ENCODE results near the gene COL4A1. TPM values are rescaled to one million over a fixed set of nuclear protein-coding genes. Genes with fewer than 3 reads are reported as not detected.

The COL4A1 gene
- total RNA-seq, 6 donors from 2014 or later = 81.7 to 309 (median 167) TPM

DNA sequence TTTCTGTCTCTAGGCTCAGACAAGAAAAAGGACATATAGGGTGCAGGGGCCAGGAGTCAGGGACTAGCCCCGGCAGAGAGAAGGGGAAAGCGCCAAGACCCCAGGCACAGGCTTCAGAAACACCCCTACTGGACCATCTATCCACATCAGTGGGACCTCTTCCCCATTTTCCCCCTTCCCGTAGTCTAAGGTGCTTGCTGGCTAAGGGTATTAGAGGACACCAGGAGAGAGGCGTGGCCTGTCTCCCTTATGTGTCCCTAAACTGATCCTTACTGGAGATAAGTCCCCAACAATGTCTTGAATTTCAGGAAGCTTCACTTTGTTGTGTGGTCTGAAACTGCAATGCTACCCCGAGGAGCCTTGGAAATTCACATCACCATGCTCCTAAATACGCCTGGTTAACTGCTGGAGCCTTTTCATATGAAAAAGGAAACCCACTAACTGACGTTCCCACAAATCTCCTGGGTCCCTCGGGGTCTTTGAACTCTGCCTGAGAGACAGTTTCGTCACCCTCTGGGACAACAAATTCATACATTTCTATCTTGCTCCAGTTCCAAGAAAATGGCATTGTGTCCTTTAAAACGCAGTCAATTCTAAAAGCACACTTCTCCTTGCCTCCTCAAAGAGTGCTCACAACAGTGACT is 197.7 kb downstream of the COL4A1 start:
- no peak overlapping the region for H3K27ac ChIP-seq
- no peak overlapping the region for H3K4me3 ChIP-seq
- H3K36me3 ChIP-seq = no peaks in the 10 kb centered on the region
- WGBS, 2 donors = 56 to 61% methylated on average over 10 of the region's 10 CpGs
- H3K9me3 ChIP-seq = no peaks in the 10 kb centered on the region
- TF ChIP-seq POLR2A (IDR thresholded peaks at IDR 0.05) (no peak), POLR2AphosphoS5 (IDR thresholded peaks at IDR 0.05) (no peak), EP300 (IDR thresholded peaks at IDR 0.05) (no peak)
- TF ChIP-seq, protein P1, sequence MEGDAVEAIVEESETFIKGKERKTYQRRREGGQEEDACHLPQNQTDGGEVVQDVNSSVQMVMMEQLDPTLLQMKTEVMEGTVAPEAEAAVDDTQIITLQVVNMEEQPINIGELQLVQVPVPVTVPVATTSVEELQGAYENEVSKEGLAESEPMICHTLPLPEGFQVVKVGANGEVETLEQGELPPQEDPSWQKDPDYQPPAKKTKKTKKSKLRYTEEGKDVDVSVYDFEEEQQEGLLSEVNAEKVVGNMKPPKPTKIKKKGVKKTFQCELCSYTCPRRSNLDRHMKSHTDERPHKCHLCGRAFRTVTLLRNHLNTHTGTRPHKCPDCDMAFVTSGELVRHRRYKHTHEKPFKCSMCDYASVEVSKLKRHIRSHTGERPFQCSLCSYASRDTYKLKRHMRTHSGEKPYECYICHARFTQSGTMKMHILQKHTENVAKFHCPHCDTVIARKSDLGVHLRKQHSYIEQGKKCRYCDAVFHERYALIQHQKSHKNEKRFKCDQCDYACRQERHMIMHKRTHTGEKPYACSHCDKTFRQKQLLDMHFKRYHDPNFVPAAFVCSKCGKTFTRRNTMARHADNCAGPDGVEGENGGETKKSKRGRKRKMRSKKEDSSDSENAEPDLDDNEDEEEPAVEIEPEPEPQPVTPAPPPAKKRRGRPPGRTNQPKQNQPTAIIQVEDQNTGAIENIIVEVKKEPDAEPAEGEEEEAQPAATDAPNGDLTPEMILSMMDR (IDR thresholded peaks at IDR 0.05) = no peak
- H3K4me1 ChIP-seq = peaks cover 0 to 11% (median 2%) of the 10 kb centered on the region in 4 donors
- H3K27me3 ChIP-seq = no peaks in the 10 kb centered on the region
- DNase-seq (no peak), ATAC-seq (ENCODE audit: low FRiP score in 2 of 2) (no peak)

DNA sequence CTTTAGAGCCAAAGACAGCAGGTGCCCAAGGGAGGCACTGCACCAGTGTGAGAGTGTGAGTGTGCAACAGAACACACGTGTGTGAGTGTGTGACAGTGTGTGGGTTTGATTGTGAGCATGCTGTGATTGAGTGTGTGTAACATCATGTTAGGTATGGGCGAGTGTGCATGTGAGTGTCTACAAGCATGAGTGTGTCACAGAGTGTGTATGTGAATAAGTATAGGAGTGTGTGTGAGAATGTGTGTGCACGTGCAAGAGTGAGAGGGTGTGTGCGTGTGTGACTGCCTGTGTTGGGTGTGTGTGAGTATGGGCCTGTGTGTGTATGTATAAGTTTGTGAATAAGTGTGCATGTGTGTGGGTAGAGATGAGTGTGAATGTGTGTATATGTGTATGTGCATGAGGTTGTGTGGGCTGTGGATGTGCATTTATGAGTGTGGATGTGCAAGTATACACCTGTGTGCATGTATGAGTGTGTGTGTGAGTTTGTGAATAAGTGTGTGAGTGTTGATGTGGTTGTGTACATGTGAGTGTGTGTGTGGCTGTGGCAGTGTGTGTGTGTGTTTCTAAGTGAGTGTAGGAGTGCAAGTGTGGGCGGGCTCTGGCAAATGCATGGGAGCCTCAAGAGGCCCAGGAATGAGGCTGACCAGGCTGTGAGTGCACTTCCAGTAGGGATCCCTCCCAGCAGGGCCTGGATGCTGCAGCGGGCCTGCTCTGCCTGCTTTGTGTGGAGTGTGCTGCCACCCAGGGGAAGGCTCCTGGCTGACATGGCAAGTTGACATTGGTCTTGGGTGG is 198.4 kb downstream of the COL4A1 start:
- H3K4me1 ChIP-seq = peaks cover 0 to 11% (median 2%) of the 10 kb centered on the region in 4 donors
- TF ChIP-seq POLR2AphosphoS5 (IDR thresholded peaks at IDR 0.05) (no peak), EP300 (IDR thresholded peaks at IDR 0.05) (no peak), POLR2A (IDR thresholded peaks at IDR 0.05) (no peak)
- TF ChIP-seq, protein P1 (IDR thresholded peaks at IDR 0.05) = peak; percentile 47 to 80 (median 66)
- no peak overlapping the region for H3K27ac ChIP-seq
- H3K4me3 ChIP-seq = no peak overlapping the region
- no peaks in the 10 kb centered on the region for H3K27me3 ChIP-seq
- H3K9me3 ChIP-seq = no peaks in the 10 kb centered on the region
- 73 to 75% methylated on average over 6 of the region's 6 CpGs for WGBS, 2 donors
- ATAC-seq (ENCODE audit: low FRiP score in 2 of 2) (peak; percentile 87), DNase-seq (peak; percentile 63 to 74)
- no peaks in the 10 kb centered on the region for H3K36me3 ChIP-seq

GRCh38 chr13:110107568-110108347 is 199.2 kb downstream of the COL4A1 start:
- Histone ChIP-seq H3K9me3 (no peaks in the 10 kb centered on the region), H3K27ac (no peak overlapping the region), H3K4me3 (no peak overlapping the region)

GRCh38 chr13:110106726-110107125 is 200.2 kb downstream of the COL4A1 start:
- H3K27ac ChIP-seq = no peak overlapping the region
- ATAC-seq (ENCODE audit: low FRiP score in 2 of 2) (no peak), DNase-seq (no peak)
- H3K4me3 ChIP-seq = no peak overlapping the region
- H3K36me3 ChIP-seq = no peaks in the 10 kb centered on the region
- peaks cover 0 to 11% (median 2%) of the 10 kb centered on the region in 4 donors for H3K4me1 ChIP-seq
- WGBS, 2 donors = 61 to 78% methylated on average over 7 of the region's 7 CpGs
- H3K27me3 ChIP-seq = no peaks in the 10 kb centered on the region
- TF ChIP-seq EP300 (IDR thresholded peaks at IDR 0.05) = no peak
- no peak for TF ChIP-seq POLR2AphosphoS5 (IDR thresholded peaks at IDR 0.05)
- TF ChIP-seq POLR2A (IDR thresholded peaks at IDR 0.05) = no peak
- TF ChIP-seq, protein P1 (IDR thresholded peaks at IDR 0.05) = no peak
- H3K9me3 ChIP-seq = peaks cover 0 to 3% (median 0%) of the 10 kb centered on the region in 4 donors

More at GRCh38 chr13:110107568-110108347, 199.2 kb downstream of the COL4A1 start:
- WGBS, 2 donors = 78 to 88% methylated on average over 15 to 22 of the region's 22 CpGs
- TF ChIP-seq, protein P1 (IDR thresholded peaks at IDR 0.05) = peak in 2 of 6 experiments; percentile 19 to 21
- TF ChIP-seq EP300 (IDR thresholded peaks at IDR 0.05) (no peak), POLR2A (IDR thresholded peaks at IDR 0.05) (no peak)
- Histone ChIP-seq H3K4me1 (peaks cover 0 to 11% (median 2%) of the 10 kb centered on the region in 4 donors), H3K36me3 (no peaks in the 10 kb centered on the region), H3K27me3 (no peaks in the 10 kb centered on the region)
- DNase-seq (no peak), ATAC-seq (ENCODE audit: low FRiP score in 2 of 2) (no peak)

Data from upper lobe of left lung (tissue), 6 donors.